GM21737 (cell line): Measurements from ENCODE around the gene FOXJ3.

ENCODE experiments used
- ATAC-seq: cut with Tn5 transposase; IDR thresholded peaks from one replicate; pipeline ENCODE4 v1.9.1; 2021; ENCODE audit warnings: mild to moderate bottlenecking, moderate library complexity; ENCODE audit not compliant: unreplicated experiment

FOXJ3 gene

GRCh38 chr1:42334240-42335049 is 590 bp downstream of the FOXJ3 start:
- peak; percentile 45 for ATAC-seq

GRCh38 chr1:42333662-42334239 is 1.3 kb downstream of the FOXJ3 start:
- ATAC-seq, result peak; percentile 5

GRCh38 chr1:42332877-42333276 is 2.2 kb downstream of the FOXJ3 start:
- no peak for ATAC-seq

DNA sequence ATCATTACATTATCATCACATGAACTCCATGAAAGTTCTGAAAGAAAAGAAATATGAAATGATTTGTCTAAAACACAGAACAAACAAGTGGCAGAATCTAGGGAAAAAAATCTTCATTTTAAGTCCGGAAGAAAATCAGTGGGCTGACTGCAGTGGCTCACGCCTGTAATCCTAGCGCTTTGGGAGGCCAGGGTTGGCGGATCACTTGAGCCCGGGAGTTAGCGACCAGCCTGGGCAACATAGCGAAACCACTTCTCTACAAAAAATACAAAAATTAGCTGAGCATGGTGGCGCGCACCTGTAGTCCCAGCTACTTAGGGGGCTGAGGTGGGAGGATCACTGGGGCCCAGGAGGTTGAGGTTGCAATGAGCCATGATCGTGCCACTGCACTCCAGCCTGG is 4.8 kb downstream of the FOXJ3 start:
- no peak for ATAC-seq

DNA sequence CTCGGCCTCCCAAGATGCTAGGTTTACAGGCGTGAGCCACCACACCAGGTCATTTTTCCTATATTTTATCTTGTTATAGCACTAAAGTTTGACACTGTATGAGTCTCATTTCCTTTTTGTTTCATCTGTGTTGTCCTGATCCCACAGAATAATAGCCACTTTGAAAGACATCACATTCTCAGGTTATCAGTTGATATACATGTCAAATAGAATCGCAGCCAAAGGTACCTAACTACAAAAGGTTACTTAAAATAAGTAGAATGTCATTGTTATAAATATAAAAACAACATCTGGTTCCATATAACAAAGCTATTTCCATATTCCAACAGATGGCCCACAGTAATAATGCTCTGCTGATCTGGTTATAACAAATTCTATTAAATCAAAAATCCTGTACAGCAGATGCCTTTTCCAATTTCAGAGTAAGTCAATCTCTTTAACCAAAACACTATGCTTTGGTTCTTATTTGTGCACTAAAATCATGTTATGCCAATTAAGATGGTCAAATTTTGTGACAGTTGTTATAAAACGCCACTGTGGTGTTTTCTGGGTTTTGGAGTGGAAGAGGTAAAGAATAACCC is 6.0 kb downstream of the FOXJ3 start:
- ATAC-seq, result no peak

- ATAC-seq, result no peak
These were observed 6.9 kb downstream of the FOXJ3 start for GRCh38 chr1:42328047-42328625.

GRCh38 chr1:42325014-42325402 is 10.0 kb downstream of the FOXJ3 start:
- ATAC-seq, result no peak

DNA sequence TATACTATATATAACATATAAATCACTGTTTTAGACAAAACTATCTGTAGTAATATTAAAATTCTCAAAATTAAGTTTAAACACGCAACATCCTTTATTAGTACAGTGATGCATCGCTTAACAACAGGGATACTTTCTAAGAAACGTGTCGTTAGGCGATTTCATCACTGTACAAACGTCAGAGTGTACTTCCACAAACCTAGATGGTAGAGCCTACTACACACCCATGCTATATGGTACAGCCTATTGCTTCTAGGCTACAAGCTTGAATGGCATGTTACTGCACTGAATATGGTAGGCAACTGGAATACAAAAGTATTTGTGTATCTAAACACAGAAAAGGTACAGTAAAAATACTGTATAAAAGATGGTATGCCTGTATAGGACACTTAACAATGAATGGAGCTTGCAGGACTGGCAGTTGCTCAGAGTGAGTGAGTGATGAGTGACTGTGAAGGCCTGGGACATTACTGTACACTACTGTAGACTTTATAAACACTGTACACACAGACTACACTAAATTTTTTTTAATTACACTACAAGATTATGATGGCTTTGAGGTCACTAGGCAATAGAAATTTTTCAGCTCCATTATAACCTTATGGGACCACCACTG is 10.5 kb downstream of the FOXJ3 start:
- no peak for ATAC-seq

GRCh38 chr1:42323551-42323950 is 11.5 kb downstream of the FOXJ3 start:
- ATAC-seq, result no peak

GRCh38 chr1:42322577-42322976 is 12.5 kb downstream of the FOXJ3 start:
- ATAC-seq, result no peak

DNA sequence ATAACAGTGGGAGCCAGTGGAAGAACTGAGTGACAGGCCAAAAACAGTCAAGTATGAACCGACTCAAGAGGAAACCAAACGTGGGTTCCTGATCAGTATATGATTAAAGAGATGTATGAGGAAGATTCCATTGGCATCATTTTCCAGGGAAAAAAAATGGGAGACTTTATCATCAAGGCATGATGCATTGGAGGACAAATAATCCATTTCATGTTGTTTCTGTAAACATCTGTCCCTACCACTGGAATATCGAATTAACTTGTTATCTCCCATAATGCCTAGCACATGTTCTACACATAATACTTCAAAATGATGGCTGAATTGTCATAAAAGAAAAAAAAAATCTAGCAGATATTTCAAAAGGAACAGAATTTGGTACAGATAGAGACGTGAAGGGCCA is 13.3 kb downstream of the FOXJ3 start:
- no peak for ATAC-seq

GRCh38 chr1:42320708-42321107 is 14.3 kb downstream of the FOXJ3 start:
- no peak for ATAC-seq

DNA sequence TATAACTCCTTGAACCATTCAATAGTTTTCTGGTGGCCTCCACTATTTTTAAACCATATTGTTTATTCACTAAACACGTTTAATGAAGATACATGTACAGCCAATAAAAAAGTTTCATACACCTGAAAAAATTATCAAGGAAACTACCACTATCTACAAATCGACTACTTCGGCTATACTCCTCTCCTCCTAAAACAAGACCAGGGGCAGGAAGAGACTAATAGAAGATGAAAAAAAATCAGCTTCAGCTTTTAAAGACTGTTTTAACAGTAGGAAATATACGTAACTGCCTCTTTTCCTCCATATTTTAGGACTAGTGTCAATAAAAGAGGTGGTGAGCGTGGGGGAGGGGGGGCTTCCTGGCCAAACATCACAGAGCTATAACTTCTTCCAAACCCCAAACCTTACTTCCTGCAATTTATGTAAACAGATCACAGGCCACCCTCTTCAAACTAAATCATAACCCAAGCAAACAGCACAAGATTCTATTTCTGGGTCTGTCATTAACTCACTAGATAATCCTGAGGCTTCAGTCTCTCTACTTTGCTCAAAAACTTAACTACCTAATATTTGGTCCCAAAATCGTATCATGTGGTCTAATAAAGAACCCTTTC is 15.1 kb downstream of the FOXJ3 start:
- ATAC-seq, result no peak

DNA sequence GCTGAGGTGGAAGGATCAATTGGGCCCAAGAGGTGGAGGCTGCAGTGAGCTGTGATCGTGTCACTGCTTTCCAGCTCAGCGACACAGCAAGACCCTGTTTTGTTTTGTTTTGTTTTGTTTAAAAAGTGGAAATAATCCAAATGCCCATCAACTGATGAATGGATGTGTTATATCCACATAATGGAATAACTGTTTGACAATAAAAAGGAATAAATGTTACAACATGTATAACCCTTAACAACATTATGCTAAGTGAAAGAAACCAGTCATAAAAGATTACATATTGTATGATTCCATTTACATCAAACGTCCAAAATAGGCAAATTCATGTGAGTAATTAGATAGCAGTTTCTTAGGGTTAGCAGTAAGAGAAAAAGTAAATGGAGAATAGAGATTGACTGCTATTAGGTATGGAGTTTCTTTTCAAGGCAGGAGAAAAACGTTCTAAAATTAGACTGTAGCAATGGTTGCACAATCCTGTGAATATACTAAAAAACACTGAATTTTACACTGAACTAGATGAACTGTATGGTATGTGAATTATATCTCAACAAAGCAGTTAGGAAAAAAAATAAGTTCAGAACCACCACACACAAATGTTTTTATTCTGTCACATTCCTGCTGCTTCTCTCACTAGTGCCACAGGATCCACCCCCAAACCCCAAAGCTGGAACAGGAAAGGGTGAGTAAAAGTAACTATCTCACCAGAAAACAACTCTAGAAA is 15.7 kb downstream of the FOXJ3 start:
- no peak for ATAC-seq

DNA sequence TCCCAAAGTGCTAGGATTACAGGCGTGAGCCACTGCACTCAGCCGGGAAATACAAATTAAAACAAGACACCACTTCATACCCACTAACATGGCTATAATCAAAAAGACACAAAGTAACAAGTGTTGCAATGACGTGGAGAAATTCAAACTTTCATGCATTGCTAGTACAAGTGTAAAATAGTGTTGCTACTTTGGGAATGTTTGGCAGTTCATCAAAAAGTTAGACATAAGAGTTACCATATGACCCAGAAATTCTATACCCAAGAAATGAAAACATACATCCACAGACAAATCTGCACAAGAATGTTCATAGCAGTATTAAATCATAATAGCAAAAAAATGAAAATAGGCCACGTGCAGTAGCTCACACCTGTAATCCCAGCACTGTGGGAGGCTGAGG is 16.4 kb downstream of the FOXJ3 start:
- no peak for ATAC-seq

DNA sequence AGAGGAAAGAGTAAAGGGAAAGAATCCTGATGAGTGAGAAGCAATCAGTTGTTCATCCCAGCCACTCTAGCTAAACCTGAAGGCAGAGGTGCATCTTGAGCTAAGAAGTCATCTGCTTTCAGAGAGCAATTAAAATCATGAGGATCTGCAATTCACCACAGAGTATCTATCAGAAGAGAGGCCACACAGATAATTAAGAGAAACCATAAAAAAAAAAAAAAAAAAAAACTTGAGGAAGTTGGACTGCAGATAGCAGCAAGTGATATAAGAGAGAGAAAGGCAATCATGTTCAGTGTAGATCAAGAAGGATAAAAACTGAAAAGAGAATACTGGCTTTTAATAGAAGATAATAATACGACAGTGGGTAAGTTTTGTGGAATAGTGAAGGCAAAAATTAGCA is 17.7 kb downstream of the FOXJ3 start:
- no peak for ATAC-seq

DNA sequence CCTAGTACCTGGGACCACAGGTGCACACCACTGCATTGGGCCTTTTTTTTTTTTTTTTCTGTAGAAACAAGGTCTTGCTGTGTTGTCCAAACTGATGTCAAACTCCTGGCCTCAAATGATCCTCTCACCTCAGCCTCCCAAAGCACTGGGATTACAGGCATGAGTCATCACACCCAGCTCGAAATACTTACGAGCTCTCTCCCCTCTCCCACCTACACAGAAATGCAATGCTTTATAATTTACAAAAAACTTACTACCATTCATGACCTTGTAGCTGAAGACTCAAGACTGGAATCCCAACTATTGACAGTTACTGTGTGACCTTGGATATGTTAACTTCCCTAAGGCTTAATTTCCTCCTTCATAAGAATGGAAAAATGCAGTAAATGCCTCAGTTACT is 18.7 kb downstream of the FOXJ3 start:
- ATAC-seq, result no peak

- no peak for ATAC-seq
These were observed 19.5 kb downstream of the FOXJ3 start for GRCh38 chr1:42315500-42315899.

DNA sequence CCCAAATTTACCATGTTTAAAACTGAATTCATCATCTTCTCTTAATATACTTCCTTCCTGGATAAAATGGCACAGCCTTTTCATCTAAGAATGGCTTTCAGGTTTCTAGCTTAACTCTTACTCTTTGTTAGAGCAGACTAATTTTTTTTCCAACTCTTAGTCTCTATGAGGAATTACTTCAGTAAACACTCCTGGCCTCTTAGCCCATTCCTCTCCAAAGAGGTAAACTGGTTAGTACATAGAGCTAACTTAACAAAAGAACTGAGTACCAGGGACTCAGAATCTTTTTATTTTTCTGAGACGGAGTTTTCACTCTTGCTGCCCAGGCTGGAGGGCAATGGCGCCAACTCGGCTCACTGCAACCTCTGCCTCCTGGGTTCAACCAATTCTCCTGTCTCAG is 21.1 kb downstream of the FOXJ3 start:
- ATAC-seq, result no peak

- ATAC-seq, result no peak
These were observed 22.3 kb downstream of the FOXJ3 start for GRCh38 chr1:42312576-42313212.
